ENCODE results near the gene DEXI.

The DEXI gene

DNA sequence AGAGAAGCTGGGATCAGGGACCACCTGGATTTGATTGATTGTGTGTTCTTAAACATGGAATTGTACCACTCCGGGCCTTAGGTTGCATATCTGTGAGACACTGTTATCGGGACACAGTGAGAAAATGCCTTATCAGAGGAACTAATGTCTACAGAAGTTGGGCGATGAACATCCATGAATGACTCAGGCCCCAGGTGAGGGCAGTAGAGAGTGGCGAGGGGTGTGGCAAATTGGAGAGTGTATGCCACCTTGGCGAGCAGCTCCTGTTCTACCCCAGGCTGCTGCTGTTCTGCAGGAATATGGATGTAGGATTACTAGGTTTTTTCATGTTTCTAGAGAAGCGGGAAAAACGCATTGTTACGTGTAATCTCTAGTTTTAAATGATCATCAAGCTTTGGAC is 40.9 kb upstream of the DEXI start (continued):
- TF ChIP-seq, protein P1, sequence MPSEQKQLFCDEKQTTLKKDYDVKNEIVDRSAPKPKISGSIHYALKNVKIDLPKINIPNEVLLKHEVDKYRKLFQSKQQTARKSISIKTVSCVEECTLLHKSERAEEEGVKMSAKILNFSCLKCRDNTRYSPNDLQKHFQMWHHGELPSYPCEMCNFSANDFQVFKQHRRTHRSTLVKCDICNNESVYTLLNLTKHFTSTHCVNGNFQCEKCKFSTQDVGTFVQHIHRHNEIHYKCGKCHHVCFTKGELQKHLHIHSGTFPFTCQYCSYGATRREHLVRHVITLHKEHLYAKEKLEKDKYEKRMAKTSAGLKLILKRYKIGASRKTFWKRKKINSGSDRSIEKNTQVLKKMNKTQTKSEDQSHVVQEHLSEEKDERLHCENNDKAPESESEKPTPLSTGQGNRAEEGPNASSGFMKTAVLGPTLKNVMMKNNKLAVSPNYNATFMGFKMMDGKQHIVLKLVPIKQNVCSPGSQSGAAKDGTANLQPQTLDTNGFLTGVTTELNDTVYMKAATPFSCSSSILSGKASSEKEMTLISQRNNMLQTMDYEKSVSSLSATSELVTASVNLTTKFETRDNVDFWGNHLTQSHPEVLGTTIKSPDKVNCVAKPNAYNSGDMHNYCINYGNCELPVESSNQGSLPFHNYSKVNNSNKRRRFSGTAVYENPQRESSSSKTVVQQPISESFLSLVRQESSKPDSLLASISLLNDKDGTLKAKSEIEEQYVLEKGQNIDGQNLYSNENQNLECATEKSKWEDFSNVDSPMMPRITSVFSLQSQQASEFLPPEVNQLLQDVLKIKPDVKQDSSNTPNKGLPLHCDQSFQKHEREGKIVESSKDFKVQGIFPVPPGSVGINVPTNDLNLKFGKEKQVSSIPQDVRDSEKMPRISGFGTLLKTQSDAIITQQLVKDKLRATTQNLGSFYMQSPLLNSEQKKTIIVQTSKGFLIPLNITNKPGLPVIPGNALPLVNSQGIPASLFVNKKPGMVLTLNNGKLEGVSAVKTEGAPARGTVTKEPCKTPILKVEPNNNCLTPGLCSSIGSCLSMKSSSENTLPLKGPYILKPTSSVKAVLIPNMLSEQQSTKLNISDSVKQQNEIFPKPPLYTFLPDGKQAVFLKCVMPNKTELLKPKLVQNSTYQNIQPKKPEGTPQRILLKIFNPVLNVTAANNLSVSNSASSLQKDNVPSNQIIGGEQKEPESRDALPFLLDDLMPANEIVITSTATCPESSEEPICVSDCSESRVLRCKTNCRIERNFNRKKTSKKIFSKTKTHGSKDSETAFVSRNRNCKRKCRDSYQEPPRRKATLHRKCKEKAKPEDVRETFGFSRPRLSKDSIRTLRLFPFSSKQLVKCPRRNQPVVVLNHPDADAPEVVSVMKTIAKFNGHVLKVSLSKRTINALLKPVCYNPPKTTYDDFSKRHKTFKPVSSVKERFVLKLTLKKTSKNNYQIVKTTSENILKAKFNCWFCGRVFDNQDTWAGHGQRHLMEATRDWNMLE (tag by site-specific recombination; conservative IDR thresholded peaks at IDR 0.05; ENCODE audit: low read depth) = no peak
- TF ChIP-seq, protein P2, sequence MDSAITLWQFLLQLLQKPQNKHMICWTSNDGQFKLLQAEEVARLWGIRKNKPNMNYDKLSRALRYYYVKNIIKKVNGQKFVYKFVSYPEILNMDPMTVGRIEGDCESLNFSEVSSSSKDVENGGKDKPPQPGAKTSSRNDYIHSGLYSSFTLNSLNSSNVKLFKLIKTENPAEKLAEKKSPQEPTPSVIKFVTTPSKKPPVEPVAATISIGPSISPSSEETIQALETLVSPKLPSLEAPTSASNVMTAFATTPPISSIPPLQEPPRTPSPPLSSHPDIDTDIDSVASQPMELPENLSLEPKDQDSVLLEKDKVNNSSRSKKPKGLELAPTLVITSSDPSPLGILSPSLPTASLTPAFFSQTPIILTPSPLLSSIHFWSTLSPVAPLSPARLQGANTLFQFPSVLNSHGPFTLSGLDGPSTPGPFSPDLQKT (IDR thresholded peaks at IDR 0.05; ENCODE audit: borderline replicate concordance, low read depth, low read length) = no peak
- TF ChIP-seq ZNF2 (tag by site-specific recombination; IDR thresholded peaks at IDR 0.05) = no peak
- no peak for TF ChIP-seq ZNF596 (tag by site-specific recombination; IDR thresholded peaks at IDR 0.05)
- no peak for TF ChIP-seq ZNF148 (tag by site-specific recombination; IDR thresholded peaks at IDR 0.05; ENCODE audit: borderline replicate concordance)
- TF ChIP-seq ZNF660 (tag by site-specific recombination; IDR thresholded peaks at IDR 0.05) = no peak
- TF ChIP-seq ZNF513 (tag by site-specific recombination; IDR thresholded peaks at IDR 0.05) = no peak
- no peak for TF ChIP-seq ZNF175 (tag by site-specific recombination; IDR thresholded peaks at IDR 0.05)
- no peak for TF ChIP-seq YY1 (tag by site-specific recombination; IDR thresholded peaks at IDR 0.05)
- no peak for TF ChIP-seq ZNF777 (tag by site-specific recombination; IDR thresholded peaks at IDR 0.05; ENCODE audit: borderline replicate concordance)
- no peak for TF ChIP-seq BCL6B (tag by site-specific recombination; IDR thresholded peaks at IDR 0.05)
- TF ChIP-seq ZBTB8A (tag by site-specific recombination; IDR thresholded peaks at IDR 0.05) = no peak

GRCh38 chr16:10982465-10983150 is 40.3 kb upstream of the DEXI start:
- ChIA-PET CTCF (interaction anchor here (0.6 to 1.8 kb wide), 6 partner anchors 10 to 832 kb away, joined by 3 to 6 read pairs (median 5); no protein-coding TSS in a partner anchor), POLR2A (interaction anchor here (1.8 kb wide), 1 partner anchor 273 kb away, joined by 15 read pairs; the partner anchor contains the start of gene SOCS1)
- Histone ChIP-seq H3K27ac (ENCODE audit: extremely low read depth, low read depth, low read length) (no peak overlapping the region), H3K4me3 (ENCODE audit: low read depth, low read length) (no peak overlapping the region), H3K9me3 (ENCODE audit: control insufficient read depth, insufficient read depth, low read depth, low read length) (no peaks in the 10 kb centered on the region), H3K4me1 (ENCODE audit: control insufficient read depth, insufficient read depth, low read length) (no peaks in the 10 kb centered on the region), H3K36me3 (ENCODE audit: control insufficient read depth in 2 of 2, insufficient read depth in 1 of 2, low read length in 2 of 2) (peaks cover 0 to 49% of the 10 kb centered on the region in 2 experiments; a peak in 2 of 3 replicates)
- TF ChIP-seq RBAK (tag by site-specific recombination; IDR thresholded peaks at IDR 0.05) = no peak
- TF ChIP-seq SP3 (tag by site-specific recombination; IDR thresholded peaks at IDR 0.05) = no peak
- TF ChIP-seq ZNF791 (tag by site-specific recombination; IDR thresholded peaks at IDR 0.05) = no peak
- TF ChIP-seq, protein P3, sequence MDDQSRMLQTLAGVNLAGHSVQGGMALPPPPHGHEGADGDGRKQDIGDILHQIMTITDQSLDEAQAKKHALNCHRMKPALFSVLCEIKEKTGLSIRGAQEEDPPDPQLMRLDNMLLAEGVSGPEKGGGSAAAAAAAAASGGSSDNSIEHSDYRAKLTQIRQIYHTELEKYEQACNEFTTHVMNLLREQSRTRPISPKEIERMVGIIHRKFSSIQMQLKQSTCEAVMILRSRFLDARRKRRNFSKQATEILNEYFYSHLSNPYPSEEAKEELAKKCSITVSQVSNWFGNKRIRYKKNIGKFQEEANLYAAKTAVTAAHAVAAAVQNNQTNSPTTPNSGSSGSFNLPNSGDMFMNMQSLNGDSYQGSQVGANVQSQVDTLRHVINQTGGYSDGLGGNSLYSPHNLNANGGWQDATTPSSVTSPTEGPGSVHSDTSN (CRISPR knock-in tag; IDR thresholded peaks at IDR 0.05) = no peak
- TF ChIP-seq ZNF514 (tag by site-specific recombination; IDR thresholded peaks at IDR 0.05) = no peak
- no peak for TF ChIP-seq REPIN1 (tag by site-specific recombination; IDR thresholded peaks at IDR 0.05; ENCODE audit: low read depth)
- no peak for TF ChIP-seq ZNF701 (tag by site-specific recombination; IDR thresholded peaks at IDR 0.05)
- no peak for TF ChIP-seq ZNF660 (tag by site-specific recombination; IDR thresholded peaks at IDR 0.05)
- no peak for TF ChIP-seq ZNF10 (tag by site-specific recombination; IDR thresholded peaks at IDR 0.05)
- TF ChIP-seq ATF2 (tag by site-specific recombination; IDR thresholded peaks at IDR 0.05; ENCODE audit: low read depth) = no peak

Measured in HEK293 (cell line).